Panc1 (cell line): Measurements from ENCODE around the gene POC1B. TPM values are rescaled to one million over a fixed set of nuclear protein-coding genes. Genes with fewer than 3 reads are reported as not detected.

Source experiments
- ATAC-seq: fragments of 200-7000 bp; cut with Tn5 transposase; 2 replicates; pipeline ENCODE4 v1.9.1; 2020; ENCODE audit warnings: mild to moderate bottlenecking, moderate library complexity
- BruUV-seq: library from RNA; stranded (reverse); fragments of 400-500 nt; replicated peaks from 2 replicates; lab custom pipeline; 2021; lab: Mats Ljungman, UMichigan
- CTCF ChIA-PET: fragments of 300-600 bp; sonication (Branson Sonifier 250); formaldehyde crosslinking; loops from one replicate; lab custom pipeline; 2022; ENCODE audit warnings: antibody characterized with exemption; lab: Charles Lee
- POLR2A ChIA-PET: fragments of 300-600 bp; sonication (Branson Sonifier 250); formaldehyde crosslinking; loops from one replicate; lab custom pipeline; 2022; ENCODE audit warnings: antibody characterized with exemption; lab: Charles Lee
- DNase-seq: peaks from one replicate; pipeline ENCODE4 v3.0.0-alpha.2; 2010; ENCODE audit warnings: low read depth, low spot score
- H3K27ac ChIP-seq: 2 replicates; pipeline ENCODE4 v1.5.1; 2011; ENCODE audit warnings: mild to moderate bottlenecking, low read length, inconsistent platforms
- H3K27me3 ChIP-seq: fragments of 200-500 bp; sonication (Bioruptor generic); 2 replicates; pipeline ENCODE4 v1.6.0; 2014; ENCODE audit warnings: low read length, inconsistent platforms; ENCODE audit not compliant: control insufficient read depth, insufficient read depth
- H3K36me3 ChIP-seq: fragments of 200-500 bp; sonication (Bioruptor generic); 2 replicates; pipeline ENCODE4 v1.5.1; 2014; ENCODE audit warnings: inconsistent platforms, mild to moderate bottlenecking, low read length, moderate library complexity; ENCODE audit not compliant: control insufficient read depth, insufficient read depth
- H3K4me1 ChIP-seq: 2 replicates; pipeline ENCODE4 v1.5.1; 2011; ENCODE audit warnings: inconsistent platforms, mild to moderate bottlenecking, low read length, moderate library complexity; ENCODE audit not compliant: control insufficient read depth, insufficient read depth
- H3K4me3 ChIP-seq, 2 experiments: 2 replicates each; pipeline ENCODE4 v1.5.1; 2011 to 2012; ENCODE audit warnings: low read depth in 2 of 2, low read length in 2 of 2, mild to moderate bottlenecking in 2 of 2, inconsistent platforms in 1 of 2, moderate library complexity in 1 of 2
- H3K9me3 ChIP-seq: fragments of 200-500 bp; sonication (Bioruptor generic); 2 replicates; pipeline ENCODE4 v1.5.1; 2014; ENCODE audit warnings: low read depth, mild to moderate bottlenecking, inconsistent platforms, low read length, moderate library complexity; ENCODE audit not compliant: control insufficient read depth, insufficient read depth
- POLR2AphosphoS5 ChIP-seq: IDR thresholded peaks from 2 replicates; pipeline ENCODE4 v1.6.1; 2012; ENCODE audit warnings: mild to moderate bottlenecking, low read depth, low read length, moderate library complexity
- SIN3A ChIP-seq: IDR thresholded peaks from 2 replicates; pipeline ENCODE4 v1.6.1; 2012; ENCODE audit warnings: low read depth, mild to moderate bottlenecking, low read length, moderate library complexity, borderline replicate concordance; ENCODE audit not compliant: insufficient read depth
- TCF7L2 ChIP-seq: IDR thresholded peaks from 2 replicates; pipeline ENCODE4 v1.6.1; 2011; ENCODE audit warnings: mild to moderate bottlenecking, low read depth, low read length, inconsistent platforms
- in situ Hi-C: cut with HindIII; loops from 2 replicates; pipeline ENCODE4 v1.10.0; 2016; ENCODE audit warnings: low sequenced_read_pairs, low pct_unique_long_range_greater_than_20kb
- intact Hi-C: fragments of 100-400 bp; cut with micrococcal nuclease; formaldehyde crosslinking; loops from one replicate; pipeline ENCODE4 v1.10.0; 2022; ENCODE audit not compliant: unreplicated experiment
- total RNA-seq: library from RNA; stranded (reverse); gene quantifications from one replicate; pipeline ENCODE4 v1.2.1, GENCODE V29; 2021; ENCODE audit not compliant: unreplicated experiment
- TF ChIP-seq, protein P1 (sequence below): fragments of 450-650 bp; IDR thresholded peaks from 2 replicates; pipeline ENCODE4 v1.5.1; 2017; ENCODE audit warnings: mild to moderate bottlenecking
- TF ChIP-seq, protein P2 (sequence below), 2 experiments: IDR thresholded peaks; 2 replicates each; pipeline ENCODE4 v1.6.1; 2011 to 2012; ENCODE audit warnings: low read depth in 2 of 2, control low read depth in 1 of 2, low read length in 1 of 2, mild to moderate bottlenecking in 1 of 2, moderate library complexity in 1 of 2; ENCODE audit not compliant: insufficient read depth in 1 of 2

Gene POC1B
- total RNA-seq, 1 experiment from 2014 or later = 7.3 TPM

DNA sequence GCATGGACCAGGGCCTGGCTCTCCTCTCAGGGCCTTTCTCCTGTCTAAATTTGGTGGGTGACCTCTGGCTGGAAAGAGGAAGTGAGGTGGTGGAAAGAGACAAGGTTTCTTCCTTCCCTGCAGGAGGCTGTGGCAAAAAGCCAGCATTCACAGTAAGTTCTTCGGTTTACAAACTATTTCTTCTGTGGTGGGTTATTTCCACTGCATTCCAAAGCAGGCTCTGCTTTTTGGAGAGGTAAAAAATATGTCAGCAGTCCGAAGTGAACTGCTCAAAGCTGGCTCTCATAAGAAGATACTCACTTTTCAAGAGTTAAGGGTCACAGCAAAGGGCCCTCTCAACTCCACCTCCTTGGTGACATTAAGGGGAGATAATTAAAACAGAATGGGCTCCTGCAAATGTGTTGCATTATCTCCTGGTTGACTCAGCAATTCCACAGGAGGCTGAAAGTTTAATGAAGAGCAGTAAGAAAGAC is 48.9 kb upstream of the POC1B start:
- H3K27me3 ChIP-seq = no peaks in the 10 kb centered on the region
- H3K27ac ChIP-seq = no peak overlapping the region
- no peak overlapping the region for H3K4me3 ChIP-seq
- intact Hi-C loops (no loop called here), in situ Hi-C loops (no loop called here)
- ChIA-PET POLR2A (no interaction called here), CTCF (no interaction called here)
- no peaks in the 10 kb centered on the region for H3K4me1 ChIP-seq
- TF ChIP-seq, protein P1, sequence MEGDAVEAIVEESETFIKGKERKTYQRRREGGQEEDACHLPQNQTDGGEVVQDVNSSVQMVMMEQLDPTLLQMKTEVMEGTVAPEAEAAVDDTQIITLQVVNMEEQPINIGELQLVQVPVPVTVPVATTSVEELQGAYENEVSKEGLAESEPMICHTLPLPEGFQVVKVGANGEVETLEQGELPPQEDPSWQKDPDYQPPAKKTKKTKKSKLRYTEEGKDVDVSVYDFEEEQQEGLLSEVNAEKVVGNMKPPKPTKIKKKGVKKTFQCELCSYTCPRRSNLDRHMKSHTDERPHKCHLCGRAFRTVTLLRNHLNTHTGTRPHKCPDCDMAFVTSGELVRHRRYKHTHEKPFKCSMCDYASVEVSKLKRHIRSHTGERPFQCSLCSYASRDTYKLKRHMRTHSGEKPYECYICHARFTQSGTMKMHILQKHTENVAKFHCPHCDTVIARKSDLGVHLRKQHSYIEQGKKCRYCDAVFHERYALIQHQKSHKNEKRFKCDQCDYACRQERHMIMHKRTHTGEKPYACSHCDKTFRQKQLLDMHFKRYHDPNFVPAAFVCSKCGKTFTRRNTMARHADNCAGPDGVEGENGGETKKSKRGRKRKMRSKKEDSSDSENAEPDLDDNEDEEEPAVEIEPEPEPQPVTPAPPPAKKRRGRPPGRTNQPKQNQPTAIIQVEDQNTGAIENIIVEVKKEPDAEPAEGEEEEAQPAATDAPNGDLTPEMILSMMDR = no peak
- TF ChIP-seq SIN3A = no peak
- TF ChIP-seq TCF7L2 = no peak
- no peak for TF ChIP-seq POLR2AphosphoS5
- TF ChIP-seq, protein P2, sequence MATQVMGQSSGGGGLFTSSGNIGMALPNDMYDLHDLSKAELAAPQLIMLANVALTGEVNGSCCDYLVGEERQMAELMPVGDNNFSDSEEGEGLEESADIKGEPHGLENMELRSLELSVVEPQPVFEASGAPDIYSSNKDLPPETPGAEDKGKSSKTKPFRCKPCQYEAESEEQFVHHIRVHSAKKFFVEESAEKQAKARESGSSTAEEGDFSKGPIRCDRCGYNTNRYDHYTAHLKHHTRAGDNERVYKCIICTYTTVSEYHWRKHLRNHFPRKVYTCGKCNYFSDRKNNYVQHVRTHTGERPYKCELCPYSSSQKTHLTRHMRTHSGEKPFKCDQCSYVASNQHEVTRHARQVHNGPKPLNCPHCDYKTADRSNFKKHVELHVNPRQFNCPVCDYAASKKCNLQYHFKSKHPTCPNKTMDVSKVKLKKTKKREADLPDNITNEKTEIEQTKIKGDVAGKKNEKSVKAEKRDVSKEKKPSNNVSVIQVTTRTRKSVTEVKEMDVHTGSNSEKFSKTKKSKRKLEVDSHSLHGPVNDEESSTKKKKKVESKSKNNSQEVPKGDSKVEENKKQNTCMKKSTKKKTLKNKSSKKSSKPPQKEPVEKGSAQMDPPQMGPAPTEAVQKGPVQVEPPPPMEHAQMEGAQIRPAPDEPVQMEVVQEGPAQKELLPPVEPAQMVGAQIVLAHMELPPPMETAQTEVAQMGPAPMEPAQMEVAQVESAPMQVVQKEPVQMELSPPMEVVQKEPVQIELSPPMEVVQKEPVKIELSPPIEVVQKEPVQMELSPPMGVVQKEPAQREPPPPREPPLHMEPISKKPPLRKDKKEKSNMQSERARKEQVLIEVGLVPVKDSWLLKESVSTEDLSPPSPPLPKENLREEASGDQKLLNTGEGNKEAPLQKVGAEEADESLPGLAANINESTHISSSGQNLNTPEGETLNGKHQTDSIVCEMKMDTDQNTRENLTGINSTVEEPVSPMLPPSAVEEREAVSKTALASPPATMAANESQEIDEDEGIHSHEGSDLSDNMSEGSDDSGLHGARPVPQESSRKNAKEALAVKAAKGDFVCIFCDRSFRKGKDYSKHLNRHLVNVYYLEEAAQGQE (IDR thresholded peaks at IDR 0.05; ENCODE audit: insufficient read depth in 1 of 2, low read depth in 2 of 2, low read length in 1 of 2) = no peak
- H3K9me3 ChIP-seq = no peaks in the 10 kb centered on the region
- DNase-seq (no peak), ATAC-seq (no peak)
- H3K36me3 ChIP-seq = no peaks in the 10 kb centered on the region
- no TSS peak for BruUV-seq

DNA sequence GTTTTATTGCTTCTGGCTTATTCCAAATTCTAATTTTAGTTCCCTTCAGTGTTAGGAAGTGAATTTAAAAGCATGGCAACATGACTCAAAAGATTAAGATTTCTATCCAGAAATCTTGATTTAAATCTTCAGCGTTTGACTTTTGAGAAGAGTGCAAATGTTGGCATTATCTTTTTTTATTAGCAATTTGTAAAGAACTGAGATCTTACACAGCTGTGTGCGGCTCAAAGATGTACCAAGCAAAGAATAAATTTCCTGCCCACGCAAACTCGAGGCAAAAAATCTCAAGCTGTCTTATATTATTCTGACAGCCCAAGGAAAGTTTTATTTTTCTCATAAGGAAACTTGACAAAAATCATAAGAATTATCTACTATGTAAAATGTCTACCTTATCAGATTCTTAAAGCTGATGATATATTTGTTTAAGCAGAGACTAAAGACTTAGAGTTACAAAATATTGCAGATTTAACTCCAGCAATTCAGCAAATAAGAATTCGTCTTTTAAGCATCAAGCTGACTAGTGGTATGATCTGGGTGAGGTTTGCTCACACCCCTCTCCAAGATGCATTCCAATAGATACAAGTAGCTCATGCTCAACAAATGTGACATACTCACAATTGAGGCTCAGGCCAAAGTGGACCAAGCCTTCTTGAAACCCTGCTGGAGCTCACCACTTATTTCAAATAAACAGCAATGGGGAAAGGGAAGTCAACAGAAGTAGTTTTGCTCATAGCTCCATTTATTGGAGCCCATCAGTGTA is 47.4 kb upstream of the POC1B start:
- Histone ChIP-seq H3K9me3 (no peaks in the 10 kb centered on the region), H3K27me3 (no peaks in the 10 kb centered on the region), H3K27ac (no peak overlapping the region), H3K4me3 (no peak overlapping the region), H3K36me3 (no peaks in the 10 kb centered on the region), H3K4me1 (no peaks in the 10 kb centered on the region)
- TF ChIP-seq POLR2AphosphoS5 (no peak), TCF7L2 (no peak), SIN3A (no peak)
- TF ChIP-seq, protein P1 = no peak
- TF ChIP-seq, protein P2 (IDR thresholded peaks at IDR 0.05; ENCODE audit: insufficient read depth in 1 of 2, low read depth in 2 of 2, low read length in 1 of 2) = no peak
- DNase-seq = no peak
- no peak for ATAC-seq
- in situ Hi-C loops (no loop called here), intact Hi-C loops (no loop called here)
- ChIA-PET CTCF (no interaction called here), POLR2A (no interaction called here)
- BruUV-seq = no TSS peak
